Ascending aorta (tissue), 2 donors: ENCODE data around the gene MFSD11. TPM values are rescaled to one million over a fixed set of nuclear protein-coding genes. Genes with fewer than 3 reads are reported as not detected.
A peak's percentile ranks its signal among the peaks of the same experiment; 100 is the strongest.

Experiments
- DNase-seq, 2 donors: peaks; one replicate each; pipeline ENCODE4 v3.0.0-alpha.2; 2019; ENCODE audit warnings: low spot score in 2 of 2
- H3K27ac ChIP-seq, 2 donors: fragments of 200-600 bp; sonication (generic); one replicate each; pipeline ENCODE4 v1.5.1; 2016 to 2017; ENCODE audit warnings: mild to moderate bottlenecking in 1 of 2
- H3K27me3 ChIP-seq: fragments of 200-600 bp; sonication (generic); one replicate; pipeline ENCODE4 v1.5.1; 2017
- H3K36me3 ChIP-seq, 2 donors: fragments of 200-600 bp; sonication (generic); one replicate each; pipeline ENCODE4 v1.5.1; 2016
- H3K4me1 ChIP-seq, 2 donors: fragments of 200-600 bp; sonication (generic); one replicate each; pipeline ENCODE4 v1.5.1; 2016 to 2017; ENCODE audit warnings: mild to moderate bottlenecking in 1 of 2
- H3K4me3 ChIP-seq, 2 donors: fragments of 200-600 bp; sonication (generic); one replicate each; pipeline ENCODE4 v1.5.1; 2016 to 2017; ENCODE audit warnings: mild to moderate bottlenecking in 1 of 2
- H3K9me3 ChIP-seq, 2 donors: fragments of 200-600 bp; sonication (generic); one replicate each; pipeline ENCODE4 v1.5.1; 2016
- CTCF ChIP-seq, 3 experiments: fragments of 200-600 bp in 2 of 3; fragments of 450-650 bp in 1 of 3; sonication (generic) in 2 of 3; IDR thresholded peaks; one replicate each; pipeline ENCODE4 v1.5.1; 2016 to 2019; ENCODE audit warnings: antibody characterized with exemption in 3 of 3, mild to moderate bottlenecking in 1 of 3, moderate library complexity in 1 of 3
- intact Hi-C: fragments of 100-400 bp; cut with DNase I; formaldehyde crosslinking; loops from one replicate; pipeline ENCODE4 v1.15.1; 2023
- total RNA-seq: library from RNA; depleted of rRNA; stranded (reverse); fragments of >200 nt; gene quantifications from one replicate; pipeline ENCODE4 v1.1.0, GENCODE V29; 2016

The MFSD11 gene
- total RNA-seq, 1 donor from 2014 or later, result 13.4 TPM

GRCh38 chr17:76758570-76758969, 20.7 kb downstream of the MFSD11 start:
- no peak for DNase-seq
- Histone ChIP-seq H3K27me3 (no peaks in the 10 kb centered on the region), H3K9me3 (no peaks in the 10 kb centered on the region), H3K4me1 (no peaks in the 10 kb centered on the region), H3K36me3 (peaks cover 33 to 59% of the 10 kb centered on the region in 2 donors), H3K27ac (no peak overlapping the region), H3K4me3 (no peak overlapping the region)
- intact Hi-C loops, result no loop called here
- no peak for TF ChIP-seq CTCF (IDR thresholded peaks at IDR 0.05)

GRCh38 chr17:76772842-76773525, 35.1 kb downstream of the MFSD11 start:
- Histone ChIP-seq H3K9me3 (no peaks in the 10 kb centered on the region), H3K36me3 (peaks cover 62 to 72% of the 10 kb centered on the region in 2 donors), H3K27ac (peak overlapping the region in 1 of 2 donors; percentile 28)

GRCh38 chr17:76775021-76775600, 37.2 kb downstream of the MFSD11 start:
- Histone ChIP-seq H3K36me3 (peaks cover 68 to 70% of the 10 kb centered on the region in 2 donors), H3K27me3 (no peaks in the 10 kb centered on the region), H3K27ac (no peak overlapping the region), H3K4me3 (no peak overlapping the region), H3K4me1 (no peaks in the 10 kb centered on the region), H3K9me3 (no peaks in the 10 kb centered on the region)
- no peak for DNase-seq
- intact Hi-C loops, result no loop called here
- no peak for TF ChIP-seq CTCF (IDR thresholded peaks at IDR 0.05)

More at GRCh38 chr17:76772842-76773525, 35.1 kb downstream of the MFSD11 start:
- Histone ChIP-seq H3K4me1 (no peaks in the 10 kb centered on the region), H3K27me3 (no peaks in the 10 kb centered on the region), H3K4me3 (no peak overlapping the region)
- DNase-seq, result no peak
- intact Hi-C loops, result no loop called here
- no peak for TF ChIP-seq CTCF (IDR thresholded peaks at IDR 0.05)

- H3K27ac ChIP-seq, result no peak overlapping the region
- DNase-seq, result no peak
- H3K4me1 ChIP-seq, result no peaks in the 10 kb centered on the region
- no peak for TF ChIP-seq CTCF (IDR thresholded peaks at IDR 0.05)
- H3K27me3 ChIP-seq, result no peaks in the 10 kb centered on the region
- peaks cover 49 to 59% of the 10 kb centered on the region in 2 donors for H3K36me3 ChIP-seq
- intact Hi-C loops, result no loop called here
- no peaks in the 10 kb centered on the region for H3K9me3 ChIP-seq
- H3K4me3 ChIP-seq, result no peak overlapping the region
Observed at GRCh38 chr17:76781056-76781982, 43.4 kb downstream of the MFSD11 start.

GRCh38 chr17:76783146-76783545, 45.2 kb downstream of the MFSD11 start:
- H3K27me3 ChIP-seq, result no peaks in the 10 kb centered on the region
- TF ChIP-seq CTCF (IDR thresholded peaks at IDR 0.05), result no peak
- intact Hi-C loops, result no loop called here
- H3K9me3 ChIP-seq, result no peaks in the 10 kb centered on the region
- no peak overlapping the region for H3K4me3 ChIP-seq
- H3K36me3 ChIP-seq, result peaks cover 31 to 42% of the 10 kb centered on the region in 2 donors
- H3K4me1 ChIP-seq, result no peaks in the 10 kb centered on the region
- no peak overlapping the region for H3K27ac ChIP-seq
- DNase-seq, result no peak
